Urinary bladder (tissue), 4 donors: ENCODE data around the gene GP9. TPM values are rescaled to one million over a fixed set of nuclear protein-coding genes. Genes with fewer than 3 reads are reported as not detected.

Experiments used
- DNase-seq: peaks from one replicate; pipeline ENCODE4 v3.0.0-alpha.2; 2015; ENCODE audit errors: extremely low spot score
- H3K27ac ChIP-seq: one replicate; pipeline ENCODE4 v1.5.1; 2013; ENCODE audit warnings: low read depth, mild to moderate bottlenecking, moderate library complexity
- H3K36me3 ChIP-seq: one replicate; pipeline ENCODE4 v1.6.1; 2013; ENCODE audit warnings: mild to moderate bottlenecking, moderate library complexity; ENCODE audit not compliant: insufficient read depth
- H3K4me1 ChIP-seq: one replicate; pipeline ENCODE4 v1.6.1; 2013; ENCODE audit warnings: mild to moderate bottlenecking, moderate library complexity; ENCODE audit not compliant: insufficient read depth
- H3K4me3 ChIP-seq: one replicate; pipeline ENCODE4 v1.5.1; 2013; ENCODE audit warnings: low read depth, low read length
- WGBS: extraction: QIAGEN DNeasy Blood & Tissue Kit; methylation state at CpG from one replicate; pipeline ENCODE4 v1.1.7; 2013; 5-methylcytosine and 5-hydroxymethylcytosine counted together
- polyA plus RNA-seq: library from polyadenylated mRNA; stranded (reverse); fragments of 200-250 nt; gene quantifications from one replicate; pipeline ENCODE4 v1.2.3, GENCODE V29; 2013
- total RNA-seq: library from RNA; depleted of rRNA; stranded (reverse); fragments of >200 nt; gene quantifications from one replicate; pipeline ENCODE4 v1.2.3, GENCODE V29; 2014
- donor health status: healthy with polysubstance abuse.
- donor health status: healthy.

The GP9 gene
- total RNA-seq = not detected
- not detected for polyA plus RNA-seq

DNA sequence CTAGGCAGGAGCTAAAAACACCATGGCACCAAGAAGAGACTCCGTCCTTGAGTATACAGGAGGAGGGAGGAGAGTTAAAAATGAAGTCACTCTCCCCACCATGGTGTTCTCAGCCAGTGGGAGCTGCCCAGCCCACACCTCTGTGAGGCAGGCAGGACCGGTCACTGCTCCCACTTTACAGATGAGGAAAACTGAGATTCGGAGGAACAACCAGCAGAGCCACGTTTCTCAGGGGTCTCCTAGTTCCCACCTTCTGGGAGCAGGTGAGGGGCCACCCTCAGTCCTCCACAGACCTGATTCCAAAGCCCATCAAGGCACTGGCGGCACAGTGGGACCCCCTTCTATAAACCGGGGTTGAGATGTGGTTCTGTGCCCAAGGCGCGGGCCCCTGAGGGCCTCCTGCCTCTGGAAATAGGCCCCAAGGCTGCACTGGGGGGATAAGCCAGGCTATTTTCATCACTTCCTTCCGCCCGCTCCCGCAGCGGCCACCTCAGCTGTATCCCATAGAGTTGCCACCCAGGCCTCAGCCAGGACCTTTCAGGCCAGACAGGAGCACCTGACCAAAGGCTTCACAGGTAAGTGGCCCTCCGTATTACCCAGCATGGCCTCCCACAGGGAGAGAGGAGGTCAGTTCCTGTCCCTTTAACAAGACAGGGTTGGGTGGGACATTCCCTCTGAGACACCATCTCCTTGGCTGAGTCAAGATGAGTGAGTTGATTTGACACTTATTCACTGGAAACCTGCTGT, at the start of gene GP9:
TSS of gene GP9 (plus strand) at position 504 of the 747 bp plus-strand sequence. CDS start 961 bp downstream, outside the sequence.
- WGBS = 89% methylated on average over 13 of the region's 13 CpGs
- Histone ChIP-seq H3K4me3 (no peak within 1 kb of the TSS), H3K4me1 (no peaks in the 10 kb centered on the region), H3K27ac (no peak within 1 kb of the TSS), H3K36me3 (no peaks in the 10 kb centered on the region)
- DNase-seq = no peak

DNA sequence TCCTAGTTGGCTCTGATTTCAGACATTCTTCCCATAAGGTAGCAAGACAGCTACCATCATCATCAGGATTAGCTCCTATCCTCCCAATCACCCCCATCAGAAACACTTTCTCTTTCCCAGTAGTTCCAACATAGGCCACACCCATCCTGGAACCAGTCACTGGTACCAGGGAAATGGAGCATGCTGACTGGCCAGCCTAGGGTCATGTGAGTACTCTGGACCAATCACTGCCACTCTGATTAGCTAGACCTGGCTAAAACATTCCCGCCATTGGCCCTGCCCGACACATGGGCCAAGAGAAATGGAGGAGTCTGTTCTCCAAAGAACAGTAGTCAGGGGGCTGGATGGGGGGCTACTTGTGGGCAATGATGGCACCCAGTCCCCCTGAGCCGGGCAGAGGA, 47.1 kb upstream of the GP9 start:
- WGBS = 93% methylated on average over 3 of the region's 3 CpGs
- peaks cover 2% of the 10 kb centered on the region for H3K4me1 ChIP-seq
- no peak for DNase-seq
- no peak overlapping the region for H3K4me3 ChIP-seq
- H3K27ac ChIP-seq = peak overlapping the region; percentile 78
- no peaks in the 10 kb centered on the region for H3K36me3 ChIP-seq

- no peak for DNase-seq
- 68% methylated on average over 13 of the region's 13 CpGs for WGBS
Measured at GRCh38 chr3:129014148-129014547, 46.4 kb upstream of the GP9 start.

DNA sequence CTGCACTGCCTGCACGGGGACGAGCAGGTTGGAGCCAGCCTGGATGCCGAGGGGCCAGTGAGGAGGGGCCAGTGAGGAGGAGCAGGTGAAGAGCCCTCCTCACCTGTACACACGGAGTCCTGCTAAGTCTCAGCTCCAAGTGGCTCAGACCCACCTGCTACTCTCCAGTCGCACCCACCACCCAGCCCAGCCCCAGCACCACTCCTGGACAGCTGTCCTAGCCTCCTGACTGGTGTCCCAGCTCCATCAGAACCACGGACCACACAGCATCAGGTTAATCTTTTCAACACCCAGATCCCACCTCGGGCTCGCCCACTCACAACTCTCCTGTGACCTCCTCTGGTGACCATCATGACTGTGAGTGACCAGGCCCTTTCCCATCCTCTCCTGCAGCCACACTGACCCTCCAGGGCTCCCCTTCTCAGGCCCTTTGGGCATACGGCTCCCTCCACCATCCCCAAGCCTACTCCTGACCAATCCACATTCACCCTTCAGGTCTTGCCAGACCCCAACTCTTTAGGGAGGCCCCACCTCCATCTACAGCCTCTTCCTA, 45.7 kb upstream of the GP9 start:
- no peak for DNase-seq
- Histone ChIP-seq H3K4me1 (peaks cover 2% of the 10 kb centered on the region), H3K36me3 (no peaks in the 10 kb centered on the region), H3K27ac (peak overlapping the region; percentile 78), H3K4me3 (no peak overlapping the region)
- 85% methylated on average over 9 of the region's 9 CpGs for WGBS

More at GRCh38 chr3:129014148-129014547, 46.4 kb upstream of the GP9 start:
- Histone ChIP-seq H3K4me1 (peaks cover 2% of the 10 kb centered on the region), H3K27ac (peak overlapping the region; percentile 78), H3K4me3 (no peak overlapping the region), H3K36me3 (no peaks in the 10 kb centered on the region)

GRCh38 chr3:129015388-129016105, 45.0 kb upstream of the GP9 start:
- Histone ChIP-seq H3K4me1 (peaks cover 2% of the 10 kb centered on the region), H3K4me3 (no peak overlapping the region), H3K27ac (peak overlapping the region; percentile 78), H3K36me3 (no peaks in the 10 kb centered on the region)
- 76% methylated on average over 19 of the region's 19 CpGs for WGBS
- DNase-seq = no peak

- peak overlapping the region; percentile 38 for H3K27ac ChIP-seq
- DNase-seq = no peak
- H3K4me3 ChIP-seq = no peak overlapping the region
- 47% methylated on average over 6 of the region's 6 CpGs for WGBS
- peaks cover 2% of the 10 kb centered on the region for H3K4me1 ChIP-seq
- no peaks in the 10 kb centered on the region for H3K36me3 ChIP-seq
Measured at GRCh38 chr3:129016356-129016719, 44.2 kb upstream of the GP9 start.

- 70% methylated on average over 14 of the region's 14 CpGs for WGBS
- no peak for DNase-seq
Measured at GRCh38 chr3:129016720-129017483, 43.7 kb upstream of the GP9 start.

DNA sequence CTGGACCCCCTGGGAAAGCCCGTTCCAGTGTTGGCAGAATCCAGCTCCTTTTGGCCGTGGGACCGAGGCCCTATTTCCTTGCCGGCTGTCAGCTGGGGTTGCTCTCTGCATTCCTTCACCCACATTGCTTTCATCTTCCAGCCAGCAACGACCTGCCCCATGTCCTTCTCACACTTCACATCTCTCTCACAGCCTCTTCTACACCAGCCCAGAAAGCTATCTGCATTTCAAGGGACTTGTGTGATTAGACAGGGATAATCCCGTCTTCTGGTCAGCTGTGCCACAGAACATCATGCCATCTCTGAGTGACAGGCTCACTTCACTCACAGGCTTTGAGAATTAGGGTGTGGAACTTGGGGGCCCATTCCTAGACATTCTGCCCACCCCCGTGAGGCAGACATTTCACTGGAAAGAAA, 43.1 kb upstream of the GP9 start:
- WGBS = 40% methylated on average over 7 of the region's 7 CpGs
- Histone ChIP-seq H3K36me3 (no peaks in the 10 kb centered on the region), H3K4me3 (no peak overlapping the region), H3K27ac (no peak overlapping the region), H3K4me1 (peaks cover 2% of the 10 kb centered on the region)
- DNase-seq = no peak

More at GRCh38 chr3:129016720-129017483, 43.7 kb upstream of the GP9 start:
- no peaks in the 10 kb centered on the region for H3K36me3 ChIP-seq
- H3K4me1 ChIP-seq = peaks cover 2% of the 10 kb centered on the region
- H3K27ac ChIP-seq = peak overlapping the region; percentile 38
- H3K4me3 ChIP-seq = no peak overlapping the region

DNA sequence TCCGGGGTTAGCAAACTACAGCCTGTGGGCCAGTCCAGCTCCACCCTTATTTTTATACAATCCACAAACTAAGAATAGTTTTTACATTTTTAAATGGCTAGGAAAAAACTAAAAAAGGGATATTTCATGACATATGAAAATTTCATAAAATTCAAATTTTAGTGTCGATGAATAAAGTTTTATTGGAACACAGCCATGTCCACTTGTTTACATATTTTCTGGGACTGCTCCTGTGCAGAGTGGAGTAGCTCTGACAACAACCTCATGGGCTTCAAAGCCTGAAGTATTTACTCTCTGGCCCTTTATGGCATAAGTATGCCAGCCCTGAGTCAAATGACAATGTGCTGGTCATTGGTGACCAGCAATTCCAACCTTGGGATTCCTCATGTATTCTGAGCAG, 42.3 kb upstream of the GP9 start:
- Histone ChIP-seq H3K4me3 (no peak overlapping the region), H3K27ac (peak overlapping the region; percentile 0), H3K36me3 (no peaks in the 10 kb centered on the region), H3K4me1 (peaks cover 2% of the 10 kb centered on the region)
- WGBS = 32% methylated on average over 2 of the region's 2 CpGs
- DNase-seq = no peak

DNA sequence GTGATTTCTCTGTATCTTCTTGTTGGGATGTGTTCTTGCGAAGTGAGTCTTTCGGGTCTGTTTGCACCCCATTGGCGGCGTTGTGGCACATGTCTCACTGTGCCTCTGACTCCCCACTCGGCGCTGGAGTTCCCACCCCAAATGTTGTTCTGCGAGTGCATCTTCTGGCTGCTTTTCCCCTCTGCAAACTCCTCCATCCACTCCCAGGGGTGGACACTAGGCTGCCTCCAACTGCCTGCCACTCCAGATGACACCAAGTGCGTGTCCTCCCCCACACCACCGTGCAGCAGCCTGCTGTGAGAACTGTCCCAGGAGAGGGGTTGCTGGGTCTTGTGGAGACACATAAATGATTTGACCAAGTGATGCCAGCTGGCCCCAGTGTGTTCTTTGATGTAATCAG, 41.8 kb upstream of the GP9 start:
- no peak for DNase-seq
- Histone ChIP-seq H3K27ac (peak overlapping the region; percentile 0), H3K36me3 (no peaks in the 10 kb centered on the region), H3K4me3 (no peak overlapping the region), H3K4me1 (peaks cover 2% of the 10 kb centered on the region)
- WGBS = 77% methylated on average over 9 of the region's 9 CpGs

DNA sequence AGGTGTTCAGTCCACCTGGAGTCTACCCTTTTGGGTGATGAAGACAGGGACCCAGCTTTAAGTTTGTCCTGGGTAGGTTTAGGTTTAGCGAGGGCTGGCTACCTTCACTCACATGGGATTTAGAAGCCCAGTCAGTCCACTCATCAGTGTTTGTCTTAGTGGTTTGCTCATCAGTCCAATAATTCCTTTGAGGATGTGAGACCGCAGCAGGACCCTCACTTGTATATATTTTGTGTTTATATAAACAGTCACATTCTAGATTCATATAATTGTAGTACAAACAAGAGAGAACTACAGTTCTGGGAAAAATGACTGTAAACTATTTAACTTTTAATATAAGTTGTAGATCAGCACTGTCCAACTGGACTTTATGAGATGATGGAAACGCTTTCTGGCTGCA, 41.3 kb upstream of the GP9 start:
- Histone ChIP-seq H3K27ac (no peak overlapping the region), H3K4me3 (no peak overlapping the region), H3K36me3 (no peaks in the 10 kb centered on the region), H3K4me1 (peaks cover 2% of the 10 kb centered on the region)
- 77% methylated on average over 3 of the region's 3 CpGs for WGBS
- no peak for DNase-seq

DNA sequence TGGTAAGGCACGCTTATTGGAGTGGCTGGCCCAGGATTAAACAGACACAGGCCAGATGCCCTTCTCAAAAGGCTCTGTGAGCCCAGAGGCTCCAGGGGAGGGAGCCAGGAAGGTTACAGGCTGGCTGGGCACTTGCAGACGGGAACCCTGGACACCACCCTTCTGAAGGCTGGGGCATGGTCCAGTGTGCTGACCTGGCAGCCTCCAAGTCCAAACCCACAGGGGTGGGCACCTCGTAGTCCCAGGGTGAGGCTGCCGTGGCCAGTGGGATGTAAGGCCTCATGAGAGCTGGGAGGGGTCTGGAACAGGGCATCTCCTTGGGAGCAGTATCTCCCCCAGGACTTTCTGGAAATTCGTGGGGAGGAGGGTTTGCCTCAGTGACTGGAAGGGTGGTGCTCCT, 39.9 kb upstream of the GP9 start:
- Histone ChIP-seq H3K4me1 (peaks cover 2% of the 10 kb centered on the region), H3K27ac (peak overlapping the region; percentile 28), H3K4me3 (no peak overlapping the region), H3K36me3 (no peaks in the 10 kb centered on the region)
- DNase-seq = no peak
- WGBS = 60% methylated on average over 5 of the region's 5 CpGs

- Histone ChIP-seq H3K27ac (no peak overlapping the region), H3K36me3 (no peaks in the 10 kb centered on the region), H3K4me3 (no peak overlapping the region), H3K4me1 (peaks cover 2% of the 10 kb centered on the region)
- DNase-seq = no peak
- WGBS = 63% methylated on average over 6 of the region's 6 CpGs
Measured at GRCh38 chr3:129021140-129021551, 39.4 kb upstream of the GP9 start.
